Endodermal cell (in vitro differentiated cells): ENCODE results near the gene HDLBP. TPM values are rescaled to one million over a fixed set of nuclear protein-coding genes. Genes with fewer than 3 reads are reported as not detected.

ENCODE experiments used
- DNase-seq: peaks from one replicate; pipeline ENCODE4 v3.0.0-alpha.2; 2017
- H3K27ac ChIP-seq: 2 replicates; pipeline ENCODE4 v1.5.1; 2013; ENCODE audit warnings: mild to moderate bottlenecking, low read depth, low read length, moderate library complexity
- H3K27me3 ChIP-seq: 2 replicates; pipeline ENCODE4 v1.6.1; 2013; ENCODE audit warnings: mild to moderate bottlenecking, low read length, moderate library complexity; ENCODE audit not compliant: insufficient read depth, control insufficient read depth, poor library complexity, severe bottlenecking
- H3K36me3 ChIP-seq: 2 replicates; pipeline ENCODE4 v1.7.0; 2013; ENCODE audit warnings: mild to moderate bottlenecking, low read length, moderate library complexity; ENCODE audit not compliant: control insufficient read depth, insufficient read depth
- H3K4me1 ChIP-seq: one replicate; pipeline ENCODE4 v1.7.0; 2013; ENCODE audit warnings: low read length; ENCODE audit not compliant: control insufficient read depth, insufficient read depth
- H3K4me3 ChIP-seq: 2 replicates; pipeline ENCODE4 v1.5.1; 2013; ENCODE audit warnings: mild to moderate bottlenecking, low read length, moderate library complexity
- H3K9ac ChIP-seq: 2 replicates; pipeline ENCODE4 v1.6.1; 2013; ENCODE audit warnings: mild to moderate bottlenecking, low read length, moderate library complexity; ENCODE audit not compliant: poor library complexity, severe bottlenecking; ENCODE audit errors: extremely low read depth
- H3K9me3 ChIP-seq: 2 replicates; pipeline ENCODE4 v1.6.1; 2013; ENCODE audit warnings: mild to moderate bottlenecking, low read length, moderate library complexity; ENCODE audit not compliant: control insufficient read depth
- H3K27ac Mint-ChIP-seq: 2 replicates; pipeline ENCODE4 v1.8.0; 2020; ENCODE audit warnings: mixed read lengths
- H3K27me3 Mint-ChIP-seq: 2 replicates; pipeline ENCODE4 v1.8.0; 2021; ENCODE audit warnings: mild to moderate bottlenecking, mixed read lengths; ENCODE audit not compliant: insufficient read depth
- H3K36me3 Mint-ChIP-seq: 2 replicates; pipeline ENCODE4 v1.8.0; 2020; ENCODE audit warnings: low read depth, mixed read lengths
- H3K4me1 Mint-ChIP-seq: 2 replicates; pipeline ENCODE4 v1.8.0; 2020; ENCODE audit warnings: mixed read lengths
- H3K4me3 Mint-ChIP-seq: 2 replicates; pipeline ENCODE4 v1.8.0; 2020; ENCODE audit warnings: mild to moderate bottlenecking, moderate library complexity, mixed read lengths
- H3K9me3 Mint-ChIP-seq: 2 replicates; pipeline ENCODE4 v1.8.0; 2020; ENCODE audit warnings: mild to moderate bottlenecking, mixed read lengths
- CTCF ChIP-seq: fragments of 200-600 bp; sonication (generic); conservative IDR thresholded peaks from 2 replicates; pipeline ENCODE4 v1.5.0; 2021; ENCODE audit warnings: antibody characterized with exemption, mild to moderate bottlenecking
- WGBS, 2 experiments: methylation state at CpG; one replicate each; pipeline versions ENCODE4 v1.1.5 to v1.1.7; 2013; ENCODE audit warnings: missing lambda C conversion rate in 2 of 2, mixed read lengths in 1 of 2; ENCODE audit not compliant: insufficient coverage in 1 of 2, insufficient read length in 1 of 2; 5-methylcytosine and 5-hydroxymethylcytosine counted together
- long read RNA-seq, 4 experiments: library from polyadenylated mRNA in 2 of 4; library from RNA in 1 of 4; library from capped mRNA in 1 of 4; stranded (forward) in 3 of 4; unstranded in 1 of 4; transcript quantifications; one replicate each; pipeline ENCODE4 v2.0.0, GENCODE V29; 2020 to 2021; ENCODE audit warnings: inconsistent platforms in 1 of 4
- polyA plus RNA-seq, 2 experiments: library from polyadenylated mRNA; stranded (reverse); fragments of 50-300 nt; gene quantifications; one replicate each; pipeline ENCODE4 v1.2.3, GENCODE V29; 2013
- total RNA-seq, 2 donors: library from RNA; stranded (reverse); fragmentation: NEBNext Ultra II Directional in 1 of 2; extraction: Animal tissue kit (Norgen Biotek cat#: 25700) in 1 of 2; gene quantifications; 2 replicates in 1 of 2; 3 replicates in 1 of 2; pipeline ENCODE4 v1.2.1, GENCODE V29; 2021

HDLBP gene
- total RNA-seq, result 100 to 1,000 TPM; 344 to 374 TPM
- polyA plus RNA-seq (2013, experiment 1 of 2), result 216 TPM
- polyA plus RNA-seq (2013, experiment 2 of 2), result 217 TPM
- long read RNA-seq, experiment 1, full-length matches to known transcripts, result 24 of 129 reads
- long read RNA-seq, experiment 1, partial matches to known transcripts, result 73 of 129 reads
- long read RNA-seq, experiment 1, other reads (novel, unspliced or antisense), result 32 of 129 reads
- long read RNA-seq, experiment 2, full-length matches to known transcripts, result 348 of 519 reads
- long read RNA-seq, experiment 2, partial matches to known transcripts, result 120 of 519 reads
- long read RNA-seq, experiment 2, other reads (novel, unspliced or antisense), result 51 of 519 reads
- long read RNA-seq, experiment 3, full-length matches to known transcripts, result 1,008 of 1,308 reads
- long read RNA-seq, experiment 3, partial matches to known transcripts, result 165 of 1,308 reads
- long read RNA-seq, experiment 3, other reads (novel, unspliced or antisense), result 135 of 1,308 reads
- long read RNA-seq, experiment 4, full-length matches to known transcripts, result 3 of 34 reads
- long read RNA-seq, experiment 4, partial matches to known transcripts, result 30 of 34 reads
- long read RNA-seq, experiment 4, other reads (novel, unspliced or antisense), result 1 of 34 reads

GRCh38 chr2:241315093-241315878 is at the start of gene HDLBP:
Gene HDLBP (minus strand): TSS chr2:241315672. CDS start chr2:241266869, 48,803 bp downstream.
- peak within 1 kb of the TSS; percentile 99 for H3K9ac ChIP-seq
- Mint-ChIP-seq H3K4me3 (peak within 1 kb of the TSS; percentile 95), H3K4me1 (peaks cover 44% of the 10 kb centered on the region), H3K36me3 (peaks cover 23% of the 10 kb centered on the region), H3K27me3 (no peaks in the 10 kb centered on the region), H3K27ac (peak within 1 kb of the TSS; percentile 100), H3K9me3 (no peaks in the 10 kb centered on the region)
- peak; percentile 100 for DNase-seq
- H3K4me1 ChIP-seq, result no peaks in the 10 kb centered on the region
- H3K9me3 ChIP-seq, result no peaks in the 10 kb centered on the region
- WGBS, 2 experiments, result 0% methylated on average over 2 to 73 of the region's 73 CpGs
- H3K27ac ChIP-seq, result peak within 1 kb of the TSS; percentile 98
- peaks cover 32% of the 10 kb centered on the region for H3K36me3 ChIP-seq
- H3K27me3 ChIP-seq, result no peaks in the 10 kb centered on the region
- TF ChIP-seq CTCF, result peak; percentile 45
- H3K4me3 ChIP-seq, result peak within 1 kb of the TSS; percentile 99

- H3K36me3 Mint-ChIP-seq, result peaks cover 4% of the 10 kb centered on the region
- no peak for TF ChIP-seq CTCF
- no peaks in the 10 kb centered on the region for H3K9me3 Mint-ChIP-seq
- no peak for DNase-seq
- H3K4me3 Mint-ChIP-seq, result no peak overlapping the region
- H3K27me3 Mint-ChIP-seq, result no peaks in the 10 kb centered on the region
- Histone ChIP-seq H3K4me1 (no peaks in the 10 kb centered on the region), H3K9ac (no peak overlapping the region), H3K36me3 (peaks cover 16% of the 10 kb centered on the region), H3K4me3 (no peak overlapping the region), H3K9me3 (no peaks in the 10 kb centered on the region), H3K27me3 (no peaks in the 10 kb centered on the region), H3K27ac (no peak overlapping the region)
- peaks cover 9% of the 10 kb centered on the region for H3K4me1 Mint-ChIP-seq
- 96 to 100% methylated on average over 1 to 2 of the region's 2 CpGs for WGBS, 2 experiments
- no peak overlapping the region for H3K27ac Mint-ChIP-seq
Observed at GRCh38 chr2:241364781-241365180, 49.3 kb upstream of the HDLBP start.

GRCh38 chr2:241363426-241363825 is 48.0 kb upstream of the HDLBP start:
- peaks cover 4% of the 10 kb centered on the region for H3K36me3 Mint-ChIP-seq
- peaks cover 9% of the 10 kb centered on the region for H3K4me1 Mint-ChIP-seq
- H3K4me3 Mint-ChIP-seq, result no peak overlapping the region
- H3K27me3 Mint-ChIP-seq, result no peaks in the 10 kb centered on the region
- DNase-seq, result no peak
- no peaks in the 10 kb centered on the region for H3K9me3 ChIP-seq
- no peaks in the 10 kb centered on the region for H3K4me1 ChIP-seq
- H3K36me3 ChIP-seq, result peaks cover 16% of the 10 kb centered on the region
- TF ChIP-seq CTCF, result no peak
- no peak overlapping the region for H3K27ac Mint-ChIP-seq
- no peak overlapping the region for H3K4me3 ChIP-seq
- H3K27ac ChIP-seq, result no peak overlapping the region
- H3K9me3 Mint-ChIP-seq, result no peaks in the 10 kb centered on the region
- no peaks in the 10 kb centered on the region for H3K27me3 ChIP-seq
- no peak overlapping the region for H3K9ac ChIP-seq
- 94 to 95% methylated on average over 6 to 7 of the region's 7 CpGs for whole genome bisulfite sequencing, 2 experiments
